ENCODE measurements around the gene FHIT.

FHIT gene

DNA sequence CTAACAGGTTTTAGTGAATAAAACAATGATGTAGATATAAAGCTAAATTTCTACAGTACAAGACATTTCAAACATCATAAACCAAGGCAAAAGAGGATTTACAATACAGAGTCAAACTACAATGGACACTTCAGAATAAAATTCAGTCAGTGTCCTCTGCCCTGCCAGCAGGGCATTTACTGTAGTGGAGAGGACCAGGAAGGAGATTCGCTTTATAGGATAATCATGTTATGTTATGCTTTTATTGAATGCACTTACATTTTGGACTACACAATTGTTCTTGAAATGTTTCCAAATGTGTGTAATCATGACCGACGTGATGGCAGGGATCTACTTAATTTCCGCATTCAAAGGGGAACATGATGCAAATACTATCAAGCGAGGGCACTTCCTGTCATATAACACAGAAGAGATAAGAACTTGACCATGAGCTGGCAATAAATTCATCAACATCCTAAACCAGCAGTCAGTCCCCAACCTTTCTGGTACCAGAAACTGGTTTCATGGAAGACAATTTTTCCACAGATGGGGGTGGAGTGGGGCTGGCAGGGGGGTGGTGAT is 925.6 kb downstream of the FHIT start:
- no peak for DNase-seq (ENCODE audit: low spot score)

- no peak for DNase-seq (ENCODE audit: low spot score)
Measured at GRCh38 chr3:60323651-60324050, 927.6 kb downstream of the FHIT start.

- no peak for DNase-seq (ENCODE audit: low spot score)
Measured at GRCh38 chr3:60323180-60323579, 928.1 kb downstream of the FHIT start.

GRCh38 chr3:60322298-60322856 is 928.9 kb downstream of the FHIT start:
- no peak for DNase-seq (ENCODE audit: low spot score)

DNA sequence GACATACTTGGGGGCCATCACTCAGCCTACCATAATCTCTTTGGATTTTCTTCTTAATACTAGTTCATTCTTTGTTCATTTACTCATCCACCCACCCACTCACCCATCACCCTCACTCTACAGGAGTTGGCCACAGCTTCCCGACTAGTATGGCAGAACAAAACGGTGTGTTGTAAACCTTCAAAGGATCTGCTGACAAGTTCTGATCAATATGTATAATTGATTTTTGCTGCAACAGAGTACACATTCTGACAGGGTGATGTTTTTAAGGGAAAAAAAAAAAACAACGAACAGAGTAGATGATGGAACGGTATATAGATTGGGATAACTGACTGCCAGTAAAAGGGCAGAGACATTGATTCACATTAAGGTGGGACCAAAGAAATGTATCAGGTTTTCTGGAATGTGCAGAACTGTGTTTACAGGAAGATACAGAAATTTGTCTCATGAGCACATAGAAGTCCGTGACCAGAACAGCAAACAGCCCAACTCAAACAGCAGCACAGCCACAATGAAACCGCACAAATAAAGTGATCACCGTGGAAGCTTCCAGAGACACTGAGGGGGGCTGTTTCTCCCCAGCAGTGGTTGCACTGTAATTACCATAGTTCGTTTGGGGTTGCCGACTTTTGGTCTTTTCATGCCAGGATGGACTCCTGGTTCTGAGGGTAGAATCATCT is 931.9 kb downstream of the FHIT start:
- no peak for DNase-seq (ENCODE audit: low spot score)

- DNase-seq (ENCODE audit: low spot score), result no peak
Measured at GRCh38 chr3:60316121-60316797, 935.0 kb downstream of the FHIT start.

GRCh38 chr3:60313951-60314461 is 937.2 kb downstream of the FHIT start:
- no peak for DNase-seq (ENCODE audit: low spot score)

GRCh38 chr3:60313231-60313798 is 937.9 kb downstream of the FHIT start:
- no peak for DNase-seq (ENCODE audit: low spot score)

DNA sequence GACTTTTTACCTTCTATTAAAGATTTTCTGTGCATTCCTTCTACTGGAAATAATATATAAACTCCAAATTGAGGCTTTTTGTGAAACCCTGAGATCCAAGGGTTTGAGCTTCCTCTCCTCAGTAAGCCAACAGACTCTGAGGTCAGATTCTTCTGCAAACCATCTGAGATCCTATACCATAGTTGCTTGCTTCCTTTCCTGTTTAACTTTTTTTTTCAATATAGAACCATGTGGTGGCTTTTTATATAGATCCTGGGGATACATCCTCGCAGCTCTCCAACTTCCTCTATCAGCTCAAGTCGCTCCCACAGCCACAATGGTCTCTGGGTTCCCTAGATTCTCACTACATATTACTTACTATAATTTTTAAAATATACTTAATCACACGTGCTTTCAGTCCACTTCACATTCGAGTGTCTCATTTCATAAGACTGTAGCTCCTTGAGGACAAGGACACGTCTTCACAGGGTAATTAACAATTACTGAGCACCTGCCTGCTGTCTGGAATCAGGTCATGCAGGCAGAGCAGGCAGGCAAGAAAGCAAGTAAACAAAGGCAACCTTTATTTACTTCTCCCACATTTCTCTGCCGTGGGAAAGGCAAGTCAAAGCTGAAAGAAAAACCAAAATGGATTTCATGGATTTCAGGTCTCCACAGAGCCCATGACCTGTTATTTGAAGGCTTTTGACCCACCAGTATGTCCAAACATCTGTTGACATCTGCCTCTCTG is 941.5 kb downstream of the FHIT start:
- DNase-seq (ENCODE audit: low spot score), result no peak

GRCh38 chr3:60308808-60309207 is 942.4 kb downstream of the FHIT start:
- no peak for DNase-seq (ENCODE audit: low spot score)

GRCh38 chr3:60307562-60308199 is 943.6 kb downstream of the FHIT start:
- DNase-seq (ENCODE audit: low spot score), result no peak

- no peak for DNase-seq (ENCODE audit: low spot score)
Measured at GRCh38 chr3:60304112-60304511, 947.1 kb downstream of the FHIT start.

GRCh38 chr3:60303160-60303559 is 948.1 kb downstream of the FHIT start:
- no peak for DNase-seq (ENCODE audit: low spot score)

GRCh38 chr3:60301142-60301541 is 950.1 kb downstream of the FHIT start:
- DNase-seq (ENCODE audit: low spot score), result no peak

DNA sequence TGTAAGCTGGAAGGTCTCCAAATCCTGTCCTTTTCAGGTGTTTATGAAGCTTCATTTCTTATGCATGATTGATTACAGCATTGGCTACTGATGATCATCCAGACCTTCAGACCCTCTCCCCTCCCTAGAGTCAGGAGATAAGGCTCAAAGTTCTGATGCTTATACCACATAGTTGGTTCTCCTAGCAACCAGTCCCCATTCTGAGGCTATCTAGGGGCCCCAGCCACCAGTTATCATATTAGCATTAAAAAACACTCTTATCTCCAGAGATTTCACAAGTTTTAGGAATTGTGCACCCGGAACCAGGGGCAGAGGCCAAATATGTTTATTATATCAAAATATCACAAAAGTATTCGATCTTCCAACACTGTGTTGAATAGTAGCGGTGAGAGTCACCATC is 953.1 kb downstream of the FHIT start:
- DNase-seq (ENCODE audit: low spot score), result no peak

GRCh38 chr3:60294181-60294580 is 957.1 kb downstream of the FHIT start:
- DNase-seq (ENCODE audit: low spot score), result no peak

- no peak for DNase-seq (ENCODE audit: low spot score)
Measured at GRCh38 chr3:60291115-60291514, 960.1 kb downstream of the FHIT start.

DNA sequence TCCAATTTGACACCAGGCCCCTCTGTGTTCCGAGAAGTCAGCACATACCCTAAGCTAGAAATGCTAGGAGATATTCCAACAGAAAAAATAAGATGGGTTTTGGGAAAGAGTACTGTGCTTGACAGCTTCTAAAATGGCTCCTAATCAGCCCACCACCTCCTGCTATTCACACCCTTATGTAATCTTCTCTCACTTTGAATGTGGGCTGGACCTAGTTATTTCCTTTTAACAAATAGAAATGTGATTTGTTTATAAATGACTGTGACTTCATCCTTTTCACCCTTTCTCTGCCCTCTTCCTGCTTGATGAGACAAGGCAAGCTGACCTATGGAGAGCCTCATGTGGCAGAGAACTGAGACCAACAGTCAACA is 961.1 kb downstream of the FHIT start:
- no peak for DNase-seq (ENCODE audit: low spot score)

- DNase-seq (ENCODE audit: low spot score), result peak; percentile 5
Measured at GRCh38 chr3:60289341-60290121, 961.7 kb downstream of the FHIT start.

GRCh38 chr3:60282866-60283265 is 968.4 kb downstream of the FHIT start:
- DNase-seq (ENCODE audit: low spot score), result no peak

DNA sequence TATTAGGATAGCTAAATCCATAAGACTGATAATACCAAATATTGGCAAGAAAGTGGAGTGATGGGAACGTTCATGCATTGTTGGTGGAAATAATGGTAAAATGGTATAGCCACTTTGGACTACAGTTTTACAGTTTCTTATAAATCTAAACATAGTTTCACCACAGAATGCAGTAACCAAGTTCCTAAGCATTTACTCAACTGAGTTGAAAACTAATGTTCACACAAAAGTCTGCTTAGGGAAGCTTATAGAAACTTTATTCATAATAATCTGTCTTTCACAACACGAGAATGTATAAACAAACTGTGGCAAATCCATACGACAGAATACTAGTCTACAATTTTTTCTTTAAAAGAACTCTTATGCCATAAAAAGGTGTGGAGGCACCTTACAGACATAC is 969.3 kb downstream of the FHIT start:
- DNase-seq (ENCODE audit: low spot score), result no peak

Data from globus pallidus (tissue), 1 donor.